Measurements from ENCODE around the gene BTBD6.

The BTBD6 gene

GRCh38 chr14:105201925-105202513, 46.3 kb upstream of the BTBD6 start:
- H3K4me3 ChIP-seq (ENCODE audit: low read depth, low read length), result no peak overlapping the region
- no peak for TF ChIP-seq CTCF (IDR thresholded peaks at IDR 0.05; ENCODE audit: low read depth, low read length, missing control alignments)
- DNase-seq (ENCODE audit: low read depth), result no peak
- in situ Hi-C loops (cut with HindIII; ENCODE audit: low sequenced_read_pairs), result no loop called here

GRCh38 chr14:105203057-105203531, 45.2 kb upstream of the BTBD6 start:
- peak; percentile 81 for TF ChIP-seq CTCF (IDR thresholded peaks at IDR 0.05; ENCODE audit: low read depth, low read length, missing control alignments)

GRCh38 chr14:105203701-105204100, 44.6 kb upstream of the BTBD6 start:
- no peak for DNase-seq (ENCODE audit: low read depth)
- in situ Hi-C loops (cut with HindIII; ENCODE audit: low sequenced_read_pairs), result no loop called here
- no peak for TF ChIP-seq CTCF (IDR thresholded peaks at IDR 0.05; ENCODE audit: low read depth, low read length, missing control alignments)
- no peak overlapping the region for H3K4me3 ChIP-seq (ENCODE audit: low read depth, low read length)

More at GRCh38 chr14:105203057-105203531, 45.2 kb upstream of the BTBD6 start:
- no peak overlapping the region for H3K4me3 ChIP-seq (ENCODE audit: low read depth, low read length)
- in situ Hi-C loops (cut with HindIII; ENCODE audit: low sequenced_read_pairs), result no loop called here
- peak; percentile 23 for DNase-seq (ENCODE audit: low read depth)

GRCh38 chr14:105204206-105204930, 44.0 kb upstream of the BTBD6 start:
- in situ Hi-C loops (cut with HindIII; ENCODE audit: low sequenced_read_pairs), result no loop called here
- TF ChIP-seq CTCF (IDR thresholded peaks at IDR 0.05; ENCODE audit: low read depth, low read length, missing control alignments), result no peak
- no peak for DNase-seq (ENCODE audit: low read depth)
- no peak overlapping the region for H3K4me3 ChIP-seq (ENCODE audit: low read depth, low read length)

GRCh38 chr14:105204931-105205672, 43.2 kb upstream of the BTBD6 start:
- TF ChIP-seq CTCF (IDR thresholded peaks at IDR 0.05; ENCODE audit: low read depth, low read length, missing control alignments), result no peak
- H3K4me3 ChIP-seq (ENCODE audit: low read depth, low read length), result no peak overlapping the region
- in situ Hi-C loops (cut with HindIII; ENCODE audit: low sequenced_read_pairs), result no loop called here

GRCh38 chr14:105205673-105206208, 42.6 kb upstream of the BTBD6 start:
- TF ChIP-seq CTCF (IDR thresholded peaks at IDR 0.05; ENCODE audit: low read depth, low read length, missing control alignments), result no peak
- no peak for DNase-seq (ENCODE audit: low read depth)
- no peak overlapping the region for H3K4me3 ChIP-seq (ENCODE audit: low read depth, low read length)
- in situ Hi-C loops (cut with HindIII; ENCODE audit: low sequenced_read_pairs), result no loop called here

More at GRCh38 chr14:105204931-105205672, 43.2 kb upstream of the BTBD6 start:
- DNase-seq (ENCODE audit: low read depth), result no peak
